Hematopoietic multipotent progenitor cell (in vitro differentiated cells): ENCODE data around the gene MAP3K7CL. TPM values are rescaled to one million over a fixed set of nuclear protein-coding genes. Genes with fewer than 3 reads are reported as not detected.

Source experiments
- DNase-seq, 3 donors: peaks; one replicate each; pipeline ENCODE4 v3.0.0-alpha.2; 2011 to 2015; ENCODE audit warnings: low read depth in 2 of 3, low spot score in 2 of 3
- small RNA-seq: library from RNA; depleted of rRNA; stranded (forward); fragments of <200 nt; gene quantifications from one replicate; pipeline ENCODE3, GENCODE V24; 2012
- total RNA-seq: library from RNA; depleted of rRNA; stranded (reverse); fragments of >200 nt; gene quantifications from one replicate; pipeline ENCODE4 v1.2.3, GENCODE V29; 2012

The MAP3K7CL gene
- total RNA-seq, 1 donor = 4.3 TPM

- no peak for DNase-seq
Measured at GRCh38 chr21:29219165-29219770, 88.8 kb downstream of the MAP3K7CL start.

- no peak for DNase-seq
Measured at GRCh38 chr21:29221253-29221744, 90.9 kb downstream of the MAP3K7CL start.

GRCh38 chr21:29224006-29224405 is 93.6 kb downstream of the MAP3K7CL start:
- DNase-seq = no peak

Small RNAs within 50 kb of the gene (small RNA-seq; reads per million reads assigned to genes)
- gene RF00012 (0.61 reads per million), gene RF00019 (not detected)

Other genes starting within 250 kb of the MAP3K7CL start
- gene LTN1, start 137.8 kb upstream of the MAP3K7CL start, total RNA-seq = 10.5 TPM
- 4.3 TPM for gene RWDD2B, start 111.3 kb upstream of the MAP3K7CL start, total RNA-seq
- gene USP16, start 106.0 kb upstream of the MAP3K7CL start, total RNA-seq = 6.7 TPM
- gene CCT8, start 57.0 kb upstream of the MAP3K7CL start, total RNA-seq = 109 TPM
- gene BACH1, start 168.3 kb downstream of the MAP3K7CL start, total RNA-seq = 32.6 TPM